GM12878 (cell line): Measurements from ENCODE around the gene SSTR4.

ENCODE experiments used
- EP300 ChIP-seq, 2 experiments: fragments of 150-350 bp in 1 of 2; IDR thresholded peaks; 2 replicates each; pipeline ENCODE4 v1.6.1; 2011 to 2012; ENCODE audit warnings: low read depth in 2 of 2, low read length in 2 of 2, borderline replicate concordance in 1 of 2, improper control_type of control experiment in 1 of 2, inconsistent platforms in 1 of 2; ENCODE audit not compliant: control insufficient read depth in 1 of 2
- EZH2 ChIP-seq: IDR thresholded peaks from 2 replicates; pipeline ENCODE4 v1.6.1; 2012; ENCODE audit warnings: low read depth, mild to moderate bottlenecking, control low read depth, inconsistent platforms, low read length, borderline replicate concordance; ENCODE audit not compliant: control insufficient read depth
- IKZF1 ChIP-seq: fragments of 450-650 bp; conservative IDR thresholded peaks from 2 replicates; pipeline ENCODE4 v1.6.1; 2017; ENCODE audit warnings: antibody characterized with exemption, mild to moderate bottlenecking
- KAT2A ChIP-seq: conservative IDR thresholded peaks from 2 replicates; pipeline ENCODE4 v1.6.1; 2011; ENCODE audit warnings: low read depth, low read length; ENCODE audit not compliant: control insufficient read depth
- KDM1A ChIP-seq: fragments of 200-600 bp; sonication (generic); IDR thresholded peaks from 2 replicates; pipeline ENCODE4 v1.6.1; 2016; ENCODE audit warnings: borderline replicate concordance
- MYB ChIP-seq: fragments of 150-350 bp; IDR thresholded peaks from 2 replicates; pipeline ENCODE4 v1.6.1; 2014; ENCODE audit warnings: mild to moderate bottlenecking, low read depth, low read length, borderline replicate concordance
- NFYB ChIP-seq: IDR thresholded peaks from 2 replicates; pipeline ENCODE4 v1.6.1; 2011; ENCODE audit warnings: low read depth, mild to moderate bottlenecking, low read length, improper control_type of control experiment, moderate library complexity; ENCODE audit not compliant: insufficient read depth
- RCOR1 ChIP-seq: conservative IDR thresholded peaks from 2 replicates; pipeline ENCODE4 v1.6.1; 2012; ENCODE audit warnings: low read depth, low read length, improper control_type of control experiment
- RFX5 ChIP-seq: IDR thresholded peaks from 2 replicates; pipeline ENCODE4 v1.6.1; 2011; ENCODE audit warnings: low read depth, low read length, improper control_type of control experiment
- TCF12 ChIP-seq: IDR thresholded peaks from 2 replicates; pipeline ENCODE4 v1.6.1; 2011; ENCODE audit warnings: low read depth, mild to moderate bottlenecking, low read length
- TF ChIP-seq, protein P1 (sequence below): fragments of 450-650 bp; formaldehyde crosslinking; IDR thresholded peaks from 2 replicates; pipeline ENCODE4 v1.4.0; 2020; ENCODE audit warnings: mild to moderate bottlenecking, moderate library complexity

DNA sequence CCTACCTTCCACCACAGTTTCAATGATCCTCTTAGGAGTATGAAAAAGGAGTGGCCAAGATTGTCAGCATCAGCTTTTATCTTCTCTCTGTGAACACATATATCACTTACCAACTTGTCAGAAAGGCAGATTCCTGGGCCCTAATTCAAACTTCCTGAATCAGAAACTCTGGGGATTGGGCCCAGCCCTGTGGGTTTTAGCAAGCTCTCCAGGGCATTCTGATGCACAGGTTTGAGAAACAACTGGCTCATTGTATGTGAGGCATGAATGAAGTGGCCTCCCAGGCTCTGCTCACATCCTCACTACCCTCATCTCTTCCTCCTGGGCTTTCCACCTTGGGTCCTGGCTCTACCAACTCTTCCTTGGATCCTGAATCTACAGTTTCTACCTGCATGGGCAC is 27.5 kb downstream of the SSTR4 start:
- TF ChIP-seq, protein P1, sequence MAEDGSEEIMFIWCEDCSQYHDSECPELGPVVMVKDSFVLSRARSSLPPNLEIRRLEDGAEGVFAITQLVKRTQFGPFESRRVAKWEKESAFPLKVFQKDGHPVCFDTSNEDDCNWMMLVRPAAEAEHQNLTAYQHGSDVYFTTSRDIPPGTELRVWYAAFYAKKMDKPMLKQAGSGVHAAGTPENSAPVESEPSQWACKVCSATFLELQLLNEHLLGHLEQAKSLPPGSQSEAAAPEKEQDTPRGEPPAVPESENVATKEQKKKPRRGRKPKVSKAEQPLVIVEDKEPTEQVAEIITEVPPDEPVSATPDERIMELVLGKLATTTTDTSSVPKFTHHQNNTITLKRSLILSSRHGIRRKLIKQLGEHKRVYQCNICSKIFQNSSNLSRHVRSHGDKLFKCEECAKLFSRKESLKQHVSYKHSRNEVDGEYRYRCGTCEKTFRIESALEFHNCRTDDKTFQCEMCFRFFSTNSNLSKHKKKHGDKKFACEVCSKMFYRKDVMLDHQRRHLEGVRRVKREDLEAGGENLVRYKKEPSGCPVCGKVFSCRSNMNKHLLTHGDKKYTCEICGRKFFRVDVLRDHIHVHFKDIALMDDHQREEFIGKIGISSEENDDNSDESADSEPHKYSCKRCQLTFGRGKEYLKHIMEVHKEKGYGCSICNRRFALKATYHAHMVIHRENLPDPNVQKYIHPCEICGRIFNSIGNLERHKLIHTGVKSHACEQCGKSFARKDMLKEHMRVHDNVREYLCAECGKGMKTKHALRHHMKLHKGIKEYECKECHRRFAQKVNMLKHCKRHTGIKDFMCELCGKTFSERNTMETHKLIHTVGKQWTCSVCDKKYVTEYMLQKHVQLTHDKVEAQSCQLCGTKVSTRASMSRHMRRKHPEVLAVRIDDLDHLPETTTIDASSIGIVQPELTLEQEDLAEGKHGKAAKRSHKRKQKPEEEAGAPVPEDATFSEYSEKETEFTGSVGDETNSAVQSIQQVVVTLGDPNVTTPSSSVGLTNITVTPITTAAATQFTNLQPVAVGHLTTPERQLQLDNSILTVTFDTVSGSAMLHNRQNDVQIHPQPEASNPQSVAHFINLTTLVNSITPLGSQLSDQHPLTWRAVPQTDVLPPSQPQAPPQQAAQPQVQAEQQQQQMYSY, result no peak
- TF ChIP-seq MYB, result no peak
- no peak for TF ChIP-seq KDM1A
- no peak for TF ChIP-seq RCOR1
- TF ChIP-seq EP300 (IDR thresholded peaks at IDR 0.05; ENCODE audit: borderline replicate concordance in 1 of 2, control insufficient read depth in 1 of 2, low read depth in 2 of 2, low read length in 2 of 2), result no peak
- TF ChIP-seq RFX5, result no peak
- TF ChIP-seq KAT2A, result no peak
- no peak for TF ChIP-seq TCF12
- no peak for TF ChIP-seq EZH2
- TF ChIP-seq NFYB, result no peak
- TF ChIP-seq IKZF1, result no peak
